ENCODE results near the gene GSTA4. TPM values are rescaled to one million over a fixed set of nuclear protein-coding genes. Genes with fewer than 3 reads are reported as not detected.
"Not testable (repeated sequence)": the region's sequence is repeated elsewhere in the genome, so short reads cannot be mapped to it uniquely, and the experiment has no call there.

GSTA4 gene
- total RNA-seq, 1 donor: 25.9 TPM

- DNase-seq (ENCODE audit: low read depth): no peak
- TF ChIP-seq CTCF (IDR thresholded peaks at IDR 0.05; ENCODE audit: insufficient read depth, low read depth, low read length): no peak
- no peak overlapping the region for H3K4me3 ChIP-seq (ENCODE audit: low read depth, low read length)
Measured at GRCh38 chr6:53009056-53009455, 14.0 kb upstream of the GSTA4 start.

- H3K4me3 ChIP-seq (ENCODE audit: low read depth, low read length); DNase-seq (ENCODE audit: low read depth): not testable (repeated sequence)
Measured at GRCh38 chr6:53008192-53008687, 13.2 kb upstream of the GSTA4 start.

DNA sequence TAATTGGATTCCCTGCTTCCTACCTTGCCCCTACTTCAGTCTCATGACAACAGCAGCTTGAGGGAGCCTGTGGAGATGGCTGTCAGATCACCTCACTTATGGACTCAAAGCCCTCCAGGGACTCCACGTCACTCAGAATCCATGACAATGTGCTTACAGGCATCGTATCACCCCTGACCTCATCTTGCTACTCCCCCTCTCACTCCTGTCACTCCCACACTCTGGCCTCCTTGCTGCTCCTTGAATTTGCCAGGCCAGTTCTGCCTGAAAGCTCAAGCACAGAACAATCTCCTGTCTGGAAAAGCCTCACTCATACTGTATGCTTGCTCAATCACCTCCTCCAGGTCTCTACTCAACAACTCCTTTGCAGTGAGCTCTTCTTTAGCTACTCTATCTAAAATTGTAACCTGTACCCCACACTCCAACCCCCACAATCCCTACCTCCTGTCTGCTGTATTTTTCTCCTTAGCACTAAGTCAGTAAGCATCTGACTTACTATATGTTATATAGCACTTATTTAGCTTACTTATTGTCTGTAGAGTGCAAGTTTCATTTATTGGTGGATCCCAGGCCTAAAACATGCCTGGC, 10.7 kb upstream of the GSTA4 start:
- no peak for DNase-seq (ENCODE audit: low read depth)
- no peak for TF ChIP-seq CTCF (IDR thresholded peaks at IDR 0.05; ENCODE audit: insufficient read depth, low read depth, low read length)
- H3K4me3 ChIP-seq (ENCODE audit: low read depth, low read length): no peak overlapping the region

- H3K4me3 ChIP-seq (ENCODE audit: low read depth, low read length): no peak overlapping the region
- no peak for DNase-seq (ENCODE audit: low read depth)
- TF ChIP-seq CTCF (IDR thresholded peaks at IDR 0.05; ENCODE audit: insufficient read depth, low read depth, low read length): no peak
Measured at GRCh38 chr6:52999456-52999855, 4.4 kb upstream of the GSTA4 start.

DNA sequence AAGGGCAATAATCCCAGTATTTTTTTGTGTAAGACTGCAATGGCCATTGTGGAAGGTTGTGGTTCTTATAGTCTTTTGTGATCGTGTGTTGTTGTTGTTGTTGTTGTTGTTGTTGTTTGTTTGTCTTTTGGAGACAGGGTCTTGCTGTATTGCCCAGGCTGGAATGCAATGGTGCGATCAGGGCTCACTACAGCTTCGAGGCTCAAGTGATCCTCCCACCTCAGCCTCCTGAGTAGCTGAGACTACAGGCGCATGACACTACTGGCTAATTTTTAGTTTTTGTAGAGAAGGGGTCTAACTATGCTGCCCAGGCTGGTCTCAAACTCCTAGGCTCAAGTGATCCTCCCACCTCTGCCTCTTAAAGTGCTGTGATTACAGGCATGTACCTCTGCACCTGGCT, 3.5 kb upstream of the GSTA4 start:
- no peak for TF ChIP-seq CTCF (IDR thresholded peaks at IDR 0.05; ENCODE audit: insufficient read depth, low read depth, low read length)
- no peak overlapping the region for H3K4me3 ChIP-seq (ENCODE audit: low read depth, low read length)
- no peak for DNase-seq (ENCODE audit: low read depth)

DNA sequence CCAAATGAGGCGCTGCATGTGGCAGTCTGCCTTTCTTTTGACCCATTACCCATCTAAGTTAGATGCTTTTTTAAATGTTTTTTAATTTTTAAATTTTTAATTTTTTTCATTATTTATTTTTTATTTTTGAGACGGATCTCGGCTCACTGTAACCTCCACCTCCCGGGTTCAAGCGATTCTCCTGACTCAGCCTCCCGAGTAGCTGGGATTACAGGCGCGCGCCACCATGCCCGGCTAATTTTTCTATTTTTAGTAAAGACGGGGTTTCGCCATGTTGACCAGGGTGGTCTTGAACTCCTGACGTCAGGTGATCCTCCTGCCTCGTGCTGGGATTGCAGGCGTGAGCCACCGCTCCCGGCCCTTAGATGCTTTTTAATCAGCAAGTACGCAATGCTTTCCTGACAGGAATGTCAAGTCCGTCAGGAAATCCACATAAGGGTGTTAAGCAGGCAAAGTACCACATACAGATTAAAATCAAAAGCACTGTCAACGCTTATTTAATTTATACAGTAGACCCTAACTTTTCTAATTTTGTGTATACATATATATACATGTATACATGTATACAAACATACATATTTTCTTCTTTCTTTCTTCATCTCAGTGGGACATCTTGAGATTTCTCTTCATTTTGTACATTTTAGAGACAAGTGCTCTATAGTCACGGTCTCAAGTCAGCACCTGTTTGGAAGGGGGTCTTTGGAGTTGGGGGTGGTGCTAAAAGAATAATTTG, 995 bp upstream of the GSTA4 start:
- peak; percentile 83 for DNase-seq (ENCODE audit: low read depth)
- no peak for TF ChIP-seq CTCF (IDR thresholded peaks at IDR 0.05; ENCODE audit: insufficient read depth, low read depth, low read length)
- H3K4me3 ChIP-seq (ENCODE audit: low read depth, low read length): peak overlapping the region; percentile 38

DNA sequence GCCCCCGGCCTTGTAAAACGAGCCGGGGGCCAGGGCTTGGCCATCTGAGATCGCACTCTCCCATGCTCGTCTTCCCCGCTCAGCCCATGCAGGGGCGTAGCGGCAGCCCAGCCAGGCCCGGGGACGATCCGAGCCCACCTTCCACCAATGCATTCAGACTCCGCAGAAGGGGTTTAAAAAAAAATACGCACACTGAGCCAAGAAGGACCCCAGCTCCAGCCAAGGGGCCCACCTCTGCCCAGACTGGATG, 320 bp downstream of the GSTA4 start:
- TF ChIP-seq CTCF (IDR thresholded peaks at IDR 0.05; ENCODE audit: insufficient read depth, low read depth, low read length): no peak
- DNase-seq (ENCODE audit: low read depth): no peak
- peak overlapping the region; percentile 84 for H3K4me3 ChIP-seq (ENCODE audit: low read depth, low read length)

All from fibroblast of villous mesenchyme (primary cell).